ENCODE data around the gene TOM1L2.

GRCh38 chr17:18005496-18005895 lies 33.3 kb upstream of the TOM1L2 start:
- TF ChIP-seq CTCF (conservative IDR thresholded peaks at IDR 0.05; ENCODE audit: low read depth, low read length) (no peak), RAD21 (IDR thresholded peaks at IDR 0.05; ENCODE audit: low read length) (no peak), MAFK (IDR thresholded peaks at IDR 0.05; ENCODE audit: low read depth, low read length) (no peak), RFX5 (IDR thresholded peaks at IDR 0.05; ENCODE audit: low read depth, low read length) (no peak), CEBPB (IDR thresholded peaks at IDR 0.05; ENCODE audit: low read depth, low read length) (no peak), RCOR1 (IDR thresholded peaks at IDR 0.05; ENCODE audit: insufficient replicate concordance, low read length) (no peak), MXI1 (IDR thresholded peaks at IDR 0.05; ENCODE audit: borderline replicate concordance, low read depth, low read length) (no peak), SMC3 (IDR thresholded peaks at IDR 0.05; ENCODE audit: low read depth, low read length) (no peak), USF2 (IDR thresholded peaks at IDR 0.05; ENCODE audit: low read depth, low read length) (no peak), MAZ (IDR thresholded peaks at IDR 0.05; ENCODE audit: borderline replicate concordance, low read depth, low read length) (no peak), ELK1 (IDR thresholded peaks at IDR 0.05; ENCODE audit: borderline replicate concordance, low read depth, low read length) (no peak), POLR2A (IDR thresholded peaks at IDR 0.05; ENCODE audit: low read depth, low read length) (no peak)

All from IMR-90 (cell line).